ENCODE results near the gene HTRA3.
"Not testable (repeated sequence)": the region's sequence is repeated elsewhere in the genome, so short reads cannot be mapped to it uniquely, and the experiment has no call there.

Gene HTRA3

DNA sequence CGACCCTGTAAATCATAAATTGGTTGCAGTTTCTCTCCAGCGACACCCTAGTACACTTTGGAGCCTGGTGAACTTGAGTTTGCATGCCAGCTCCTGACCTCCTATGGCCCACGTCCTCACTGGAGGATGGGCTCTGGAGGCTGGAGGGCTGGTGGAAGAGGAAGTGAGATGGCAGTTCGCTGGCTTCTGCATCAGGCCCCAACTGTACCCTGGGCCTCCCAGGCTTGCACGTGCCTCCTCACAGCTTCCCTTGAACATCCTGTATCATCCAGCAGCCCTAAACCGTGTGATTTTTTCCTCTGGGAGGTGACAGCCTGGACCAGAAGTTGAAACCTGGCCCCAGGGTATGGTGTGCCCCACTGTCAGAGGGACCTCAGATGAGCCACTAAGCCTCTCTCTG is 78.5 kb downstream of the HTRA3 start:
- Histone ChIP-seq H2AFZ (no peak overlapping the region), H3K4me2 (ENCODE audit: low read length) (no peak overlapping the region), H3K9ac (no peak overlapping the region), H3K27me3 (ENCODE audit: control insufficient read depth, insufficient read depth, low read length) (no peaks in the 10 kb centered on the region), H3K79me2 (no peaks in the 10 kb centered on the region), H3K4me1 (peaks cover 7% of the 10 kb centered on the region), H3K4me3 (ENCODE audit: low read depth, low read length) (no peak overlapping the region), H3K27ac (no peak overlapping the region), H3K9me3 (ENCODE audit: control insufficient read depth, low read length) (no peaks in the 10 kb centered on the region), H3K36me3 (ENCODE audit: control insufficient read depth, insufficient read depth, low read length) (no peaks in the 10 kb centered on the region)
- TF ChIP-seq, protein P1, sequence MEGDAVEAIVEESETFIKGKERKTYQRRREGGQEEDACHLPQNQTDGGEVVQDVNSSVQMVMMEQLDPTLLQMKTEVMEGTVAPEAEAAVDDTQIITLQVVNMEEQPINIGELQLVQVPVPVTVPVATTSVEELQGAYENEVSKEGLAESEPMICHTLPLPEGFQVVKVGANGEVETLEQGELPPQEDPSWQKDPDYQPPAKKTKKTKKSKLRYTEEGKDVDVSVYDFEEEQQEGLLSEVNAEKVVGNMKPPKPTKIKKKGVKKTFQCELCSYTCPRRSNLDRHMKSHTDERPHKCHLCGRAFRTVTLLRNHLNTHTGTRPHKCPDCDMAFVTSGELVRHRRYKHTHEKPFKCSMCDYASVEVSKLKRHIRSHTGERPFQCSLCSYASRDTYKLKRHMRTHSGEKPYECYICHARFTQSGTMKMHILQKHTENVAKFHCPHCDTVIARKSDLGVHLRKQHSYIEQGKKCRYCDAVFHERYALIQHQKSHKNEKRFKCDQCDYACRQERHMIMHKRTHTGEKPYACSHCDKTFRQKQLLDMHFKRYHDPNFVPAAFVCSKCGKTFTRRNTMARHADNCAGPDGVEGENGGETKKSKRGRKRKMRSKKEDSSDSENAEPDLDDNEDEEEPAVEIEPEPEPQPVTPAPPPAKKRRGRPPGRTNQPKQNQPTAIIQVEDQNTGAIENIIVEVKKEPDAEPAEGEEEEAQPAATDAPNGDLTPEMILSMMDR (IDR thresholded peaks at IDR 0.05), result no peak

DNA sequence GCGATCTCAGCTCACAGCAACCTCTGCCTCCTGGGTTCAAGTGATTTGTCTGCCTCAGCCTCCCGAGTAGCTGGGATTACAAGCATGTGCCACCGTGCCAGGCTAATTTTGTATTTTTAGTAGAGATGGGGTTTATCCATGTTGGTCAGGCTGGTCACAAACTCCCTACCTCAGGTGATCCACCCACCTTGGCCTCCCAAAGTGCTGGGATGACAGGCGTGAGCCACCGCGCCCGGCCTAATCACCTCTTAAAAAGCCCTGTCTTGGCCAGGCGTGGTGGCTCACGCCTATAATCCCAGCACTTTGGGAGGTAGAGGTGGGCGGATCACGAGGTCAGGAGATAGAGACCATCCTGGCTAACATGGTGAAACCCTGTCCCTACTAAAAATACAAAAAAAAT is 79.7 kb downstream of the HTRA3 start:
- H3K9ac ChIP-seq; H3K27me3 ChIP-seq (ENCODE audit: control insufficient read depth, insufficient read depth, low read length); H3K27ac ChIP-seq; H3K4me1 ChIP-seq; H3K4me2 ChIP-seq (ENCODE audit: low read length); H3K79me2 ChIP-seq; H2AFZ ChIP-seq; H3K9me3 ChIP-seq (ENCODE audit: control insufficient read depth, low read length); H3K4me3 ChIP-seq (ENCODE audit: low read depth, low read length); H3K36me3 ChIP-seq (ENCODE audit: control insufficient read depth, insufficient read depth, low read length): not testable (repeated sequence)

DNA sequence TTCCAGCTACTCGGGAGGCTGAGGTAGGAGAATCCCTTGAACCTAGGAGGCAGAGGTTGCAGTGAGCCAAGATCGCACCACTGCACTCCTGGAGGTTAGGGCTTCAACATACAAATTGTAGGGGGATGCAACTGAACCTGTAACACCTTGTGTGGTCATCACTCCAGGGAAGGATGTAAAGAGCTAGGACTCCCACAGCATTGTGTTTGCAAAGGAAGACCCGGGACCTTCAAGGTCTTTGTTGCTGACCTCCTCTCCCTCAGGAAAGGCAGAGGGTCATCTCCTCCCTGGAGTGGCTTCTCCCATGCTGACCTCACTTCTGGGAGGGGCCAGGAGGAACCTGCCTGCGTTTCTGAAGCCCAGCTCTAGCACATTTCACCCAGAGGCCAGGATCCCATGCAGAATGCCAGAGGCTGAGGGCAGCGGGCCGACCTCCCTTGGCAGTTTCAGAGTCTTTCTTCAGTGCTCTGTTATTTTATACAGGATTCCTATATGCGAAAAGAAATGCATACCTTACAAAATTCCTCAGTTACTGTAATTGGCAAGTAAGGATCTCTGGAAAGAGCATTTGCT is 80.2 kb downstream of the HTRA3 start:
- H3K4me2 ChIP-seq (ENCODE audit: low read length), result no peak overlapping the region
- TF ChIP-seq, protein P1 (IDR thresholded peaks at IDR 0.05), result no peak
- H3K9ac ChIP-seq, result no peak overlapping the region

DNA sequence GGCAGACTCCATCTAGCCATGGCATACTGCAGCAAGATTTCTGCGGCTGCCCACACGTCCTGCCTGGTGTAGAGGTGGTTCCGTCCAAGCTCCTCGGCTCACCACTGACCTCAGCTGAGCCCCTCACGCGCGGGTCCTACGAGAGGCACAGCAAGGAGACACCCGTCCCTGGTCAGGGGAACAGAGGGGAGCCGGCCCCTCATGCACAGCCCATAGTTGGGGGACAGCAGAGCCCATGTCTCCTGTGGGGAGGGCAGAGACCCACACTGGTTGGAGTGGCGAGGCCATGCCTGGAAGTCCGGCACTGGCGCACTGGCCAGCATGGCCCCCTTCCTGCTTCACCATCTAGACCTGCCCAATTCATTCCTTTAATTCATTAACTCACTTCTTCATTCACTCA is 80.8 kb downstream of the HTRA3 start:
- H3K27me3 ChIP-seq (ENCODE audit: control insufficient read depth, insufficient read depth, low read length), result no peaks in the 10 kb centered on the region
- peaks cover 7% of the 10 kb centered on the region for H3K4me1 ChIP-seq
- H3K79me2 ChIP-seq, result no peaks in the 10 kb centered on the region
- no peak overlapping the region for H3K4me2 ChIP-seq (ENCODE audit: low read length)
- H3K9ac ChIP-seq, result no peak overlapping the region
- TF ChIP-seq, protein P1 (IDR thresholded peaks at IDR 0.05), result no peak
- no peak overlapping the region for H2AFZ ChIP-seq
- no peak overlapping the region for H3K27ac ChIP-seq
- H3K36me3 ChIP-seq (ENCODE audit: control insufficient read depth, insufficient read depth, low read length), result no peaks in the 10 kb centered on the region
- H3K4me3 ChIP-seq (ENCODE audit: low read depth, low read length), result no peak overlapping the region
- H3K9me3 ChIP-seq (ENCODE audit: control insufficient read depth, low read length), result no peaks in the 10 kb centered on the region

More for the DNA sequence above, 80.2 kb downstream of the HTRA3 start:
- no peak overlapping the region for H3K27ac ChIP-seq
- no peaks in the 10 kb centered on the region for H3K36me3 ChIP-seq (ENCODE audit: control insufficient read depth, insufficient read depth, low read length)
- H2AFZ ChIP-seq, result no peak overlapping the region
- no peaks in the 10 kb centered on the region for H3K27me3 ChIP-seq (ENCODE audit: control insufficient read depth, insufficient read depth, low read length)
- no peak overlapping the region for H3K4me3 ChIP-seq (ENCODE audit: low read depth, low read length)
- no peaks in the 10 kb centered on the region for H3K79me2 ChIP-seq
- peaks cover 7% of the 10 kb centered on the region for H3K4me1 ChIP-seq
- no peaks in the 10 kb centered on the region for H3K9me3 ChIP-seq (ENCODE audit: control insufficient read depth, low read length)

DNA sequence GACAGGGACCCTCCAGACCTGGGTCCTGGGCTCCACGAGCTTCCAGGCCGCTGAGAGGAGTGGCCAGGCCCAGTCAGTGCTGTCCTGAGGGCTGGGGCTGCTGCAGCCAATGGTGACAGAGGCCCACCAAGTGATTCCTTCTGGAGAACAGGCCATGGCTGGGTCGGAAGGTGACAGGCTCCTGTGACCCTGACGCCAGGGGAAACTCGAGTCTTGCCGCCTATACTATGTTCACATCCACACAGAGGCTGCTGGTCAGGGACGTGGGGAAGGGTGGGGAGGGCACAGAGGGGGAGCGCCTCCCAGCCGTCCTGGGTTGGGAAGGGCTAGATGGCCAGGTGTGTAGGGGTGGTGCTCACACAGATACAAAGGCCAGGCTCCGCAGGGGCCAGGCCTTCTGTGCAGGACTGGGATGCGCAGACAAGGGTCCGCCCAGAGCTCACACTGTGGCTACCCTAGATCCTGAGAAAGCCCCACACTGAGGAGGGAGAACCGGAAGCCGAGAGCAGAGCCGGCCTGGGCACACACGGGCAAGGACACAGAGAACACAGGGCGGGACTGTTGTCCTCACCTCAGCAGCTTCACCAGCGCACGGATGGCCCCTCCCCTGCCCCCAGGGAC is 81.4 kb downstream of the HTRA3 start:
- Histone ChIP-seq H3K9me3 (ENCODE audit: control insufficient read depth, low read length) (no peaks in the 10 kb centered on the region), H2AFZ (no peak overlapping the region), H3K27ac (no peak overlapping the region), H3K4me3 (ENCODE audit: low read depth, low read length) (no peak overlapping the region), H3K9ac (no peak overlapping the region), H3K79me2 (no peaks in the 10 kb centered on the region), H3K36me3 (ENCODE audit: control insufficient read depth, insufficient read depth, low read length) (no peaks in the 10 kb centered on the region), H3K4me2 (ENCODE audit: low read length) (no peak overlapping the region), H3K27me3 (ENCODE audit: control insufficient read depth, insufficient read depth, low read length) (no peaks in the 10 kb centered on the region), H3K4me1 (peaks cover 7% of the 10 kb centered on the region)
- TF ChIP-seq, protein P1 (IDR thresholded peaks at IDR 0.05), result no peak

All from parathyroid adenoma (tissue), 2 donors.